Activated naive CD4-positive, alpha-beta T cell (primary cell): ENCODE data around the gene LRTM2.

ENCODE experiments used
- DNase-seq, 4 experiments: peaks; one replicate each; lab custom pipeline; 2025; lab: John Stamatoyannopoulos, UW

The LRTM2 gene

DNA sequence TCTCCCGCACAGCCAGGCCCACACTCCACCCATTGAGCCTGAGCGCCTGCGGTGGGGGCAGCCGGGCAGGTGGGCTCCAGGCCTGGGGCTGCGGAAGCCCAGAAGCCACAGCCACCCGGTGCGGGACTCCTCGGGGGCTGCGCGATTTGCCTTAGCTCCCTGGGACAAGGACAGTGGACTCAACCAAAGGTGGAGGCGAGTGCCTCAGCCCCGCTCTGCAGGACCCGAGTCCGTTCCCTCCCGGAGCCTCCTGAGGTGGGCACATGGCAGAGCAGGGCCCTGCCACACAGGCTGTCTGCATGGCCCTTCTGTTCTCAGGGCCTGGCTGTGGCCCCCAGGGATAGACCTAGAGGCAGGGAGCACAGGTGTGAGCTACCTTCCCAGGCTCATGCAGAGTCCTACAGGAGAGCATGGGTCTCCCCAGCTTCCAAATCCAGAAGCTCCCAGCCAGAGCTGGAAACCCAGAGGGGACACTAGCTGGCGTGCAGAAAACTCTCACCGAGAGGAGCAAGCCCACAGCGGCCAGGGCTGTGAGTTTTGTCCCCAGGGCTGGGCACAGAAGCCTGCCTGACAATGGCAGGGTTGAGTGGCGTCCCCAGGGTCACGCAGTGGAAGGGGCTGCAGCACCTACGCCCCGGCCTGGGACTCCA lies 22.2 kb upstream of the LRTM2 start:
- no peak for DNase-seq

DNA sequence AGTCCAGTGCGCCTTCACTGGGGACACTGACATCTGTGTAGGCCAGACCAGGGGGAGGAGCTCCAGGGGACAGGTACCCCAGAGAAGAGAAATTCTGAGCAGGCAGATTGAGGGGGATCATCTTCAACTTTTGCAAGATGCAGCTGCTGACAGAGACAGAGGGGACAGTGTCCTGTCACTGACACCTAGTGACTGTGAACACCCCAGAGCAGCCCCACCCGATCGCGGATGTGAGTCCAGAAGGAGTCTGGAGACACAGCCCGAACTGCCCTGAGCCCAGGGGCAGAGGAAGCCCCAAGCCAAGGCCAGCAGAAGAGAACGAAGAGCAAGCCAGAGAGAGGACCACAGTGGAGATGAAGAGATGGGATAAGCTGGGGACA lies 21.7 kb upstream of the LRTM2 start:
- DNase-seq: no peak

DNA sequence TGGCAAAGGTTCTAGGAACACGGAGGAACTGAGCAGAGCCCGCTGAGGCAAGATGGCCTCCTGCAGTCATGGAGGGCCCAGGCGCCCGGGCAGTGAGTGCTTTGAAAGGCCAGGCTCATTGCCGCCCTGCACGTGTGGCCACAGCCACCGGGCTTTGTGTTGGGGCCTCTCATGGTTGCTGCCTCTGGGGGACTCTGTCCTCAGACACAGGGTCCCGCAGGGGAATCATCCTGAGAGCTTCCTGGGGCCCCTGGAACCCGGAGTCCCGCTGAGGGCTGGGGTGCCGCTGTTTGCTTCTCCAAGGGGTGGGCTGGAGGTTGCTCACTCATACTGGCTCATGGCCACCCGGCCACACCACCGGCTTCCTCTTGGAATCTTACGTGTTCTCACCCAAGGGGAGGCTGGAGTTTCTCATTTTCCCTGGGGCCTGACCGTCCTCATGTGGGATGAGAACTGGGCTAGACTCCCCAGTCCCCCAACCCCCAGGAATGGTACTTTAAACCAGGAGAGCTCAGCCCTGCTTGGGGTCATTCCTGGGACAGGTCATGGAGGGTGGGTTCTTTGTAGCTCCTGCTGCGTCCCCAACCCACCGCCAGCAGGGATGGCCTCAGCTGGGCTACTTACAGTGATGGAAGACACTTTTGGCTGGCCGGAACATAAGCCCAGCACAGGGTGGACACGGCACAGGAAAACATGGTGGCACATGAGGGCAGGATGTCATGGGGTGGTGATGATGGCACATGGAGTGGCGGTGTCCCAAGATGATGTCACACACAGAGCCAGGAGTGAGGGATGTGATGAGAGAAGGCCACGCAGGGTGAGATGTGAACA lies 21.1 kb upstream of the LRTM2 start:
- DNase-seq: no peak

DNA sequence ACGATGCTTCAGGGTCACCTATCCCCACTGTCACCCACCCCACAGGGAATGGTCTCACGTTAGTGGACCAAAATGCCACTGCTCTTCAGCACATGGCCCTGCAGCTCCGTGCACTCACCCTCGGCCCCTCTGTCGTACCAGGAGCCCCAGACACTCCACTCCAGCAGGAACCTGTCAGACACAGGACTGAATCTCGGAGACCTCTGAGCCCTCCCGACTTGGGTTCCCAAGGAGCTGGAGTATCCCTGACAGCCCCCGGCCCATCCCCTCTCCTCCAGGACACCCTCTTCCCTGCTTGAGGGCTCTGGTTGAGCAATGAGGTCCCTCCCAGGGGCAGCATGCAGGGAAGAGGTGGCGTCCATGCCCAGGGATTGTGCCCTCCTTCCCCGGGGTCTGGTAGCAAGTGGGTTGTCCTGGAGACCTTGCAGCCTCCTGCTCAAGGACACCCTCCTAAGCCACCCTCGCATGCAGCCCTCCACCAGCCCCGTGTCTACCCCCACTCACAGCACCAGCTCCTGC lies 20.4 kb upstream of the LRTM2 start:
- no peak for DNase-seq

DNA sequence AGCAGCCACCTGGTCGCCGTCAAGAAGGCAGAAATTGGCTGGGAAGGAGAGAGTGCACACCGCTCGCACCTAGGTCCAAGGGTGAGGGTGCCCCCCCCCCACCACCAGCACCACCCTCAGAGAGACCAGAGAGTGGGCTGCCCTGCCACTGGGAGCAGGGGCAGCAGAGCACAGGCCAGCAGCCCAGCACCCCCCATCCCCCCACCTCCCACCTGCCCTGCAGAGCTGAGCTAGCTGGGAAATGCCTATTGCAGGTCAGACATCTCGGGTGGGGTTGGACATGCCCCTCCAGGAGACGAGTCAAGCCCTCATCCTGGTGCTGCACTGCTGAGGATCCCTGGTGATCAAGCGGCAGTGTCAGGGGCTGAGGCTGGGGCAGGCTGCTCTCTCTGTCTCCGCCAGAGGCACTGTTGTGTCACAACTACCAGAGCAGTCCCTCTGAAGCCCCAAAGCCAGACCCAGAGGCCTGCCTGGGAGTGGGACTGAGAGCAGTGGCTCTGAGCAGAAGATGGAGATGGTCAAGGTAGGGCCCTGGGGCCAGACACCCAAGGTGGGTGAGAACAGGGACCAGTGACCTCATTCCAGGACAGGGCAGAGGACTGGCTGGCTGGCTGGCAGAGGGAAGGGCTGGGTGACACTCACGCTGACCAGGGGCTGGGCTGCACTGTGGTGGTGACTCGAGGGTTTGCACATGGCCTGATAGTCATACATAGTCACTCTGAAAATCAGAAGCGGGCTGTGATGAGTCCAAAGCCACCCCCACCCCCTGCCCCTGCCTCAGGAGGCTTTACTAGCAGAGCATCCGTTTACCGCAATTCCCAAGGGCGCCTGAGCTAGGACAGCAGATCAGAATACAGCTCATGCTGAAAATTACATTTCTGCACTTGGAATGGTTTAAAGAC lies 19.7 kb upstream of the LRTM2 start:
- no peak for DNase-seq

DNA sequence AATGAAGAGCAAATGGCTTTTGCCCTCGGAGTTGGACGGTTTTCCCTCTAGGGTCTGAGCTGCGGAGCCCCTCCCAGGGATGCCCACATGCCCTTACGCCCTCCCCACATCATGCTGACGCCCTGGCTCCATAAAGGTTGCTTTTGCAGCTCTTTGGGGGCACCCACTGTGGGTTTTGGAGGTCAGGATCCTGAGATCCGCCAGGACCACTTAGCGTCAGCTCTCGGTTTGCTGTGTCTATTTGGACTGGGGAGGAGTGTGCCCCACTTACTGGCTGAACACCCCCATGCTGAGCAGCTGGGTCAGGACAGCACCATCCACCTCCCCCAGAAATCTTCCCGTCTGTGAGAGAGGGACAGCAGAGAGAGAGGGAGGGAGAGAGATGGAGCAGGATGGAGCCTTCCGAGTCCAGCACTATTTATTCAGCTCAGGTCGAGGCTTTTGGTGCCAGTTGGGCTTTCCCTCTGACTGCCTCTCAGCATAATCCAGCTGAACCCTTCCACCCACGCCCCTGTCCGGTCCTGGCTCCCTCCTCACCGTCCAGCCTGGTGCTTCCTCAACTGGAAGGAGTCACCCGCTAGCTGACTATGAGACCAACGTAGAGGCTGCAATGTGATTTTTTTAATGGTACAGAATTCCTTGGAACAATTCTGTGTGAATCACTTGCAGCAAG lies 18.9 kb upstream of the LRTM2 start:
- no peak for DNase-seq

DNA sequence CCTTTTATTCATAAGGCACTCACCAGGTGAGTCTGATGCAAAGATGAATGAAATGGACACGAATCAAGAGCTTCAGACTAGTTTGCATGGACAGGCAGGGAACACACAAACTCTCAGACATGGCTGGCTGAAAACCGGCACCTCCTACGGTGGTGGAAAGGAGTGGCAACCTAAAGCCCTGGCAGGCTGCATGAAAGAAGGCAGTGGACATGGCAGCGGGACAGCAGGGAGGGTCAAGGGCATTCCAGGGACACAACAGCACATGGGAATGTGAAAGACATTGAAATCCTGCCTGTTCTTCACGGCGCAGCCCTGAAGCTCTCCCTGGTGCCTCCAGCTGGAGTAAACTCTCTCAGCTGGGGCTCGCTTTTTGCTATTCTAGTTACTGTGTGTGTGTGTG lies 16.6 kb upstream of the LRTM2 start:
- DNase-seq: no peak

DNA sequence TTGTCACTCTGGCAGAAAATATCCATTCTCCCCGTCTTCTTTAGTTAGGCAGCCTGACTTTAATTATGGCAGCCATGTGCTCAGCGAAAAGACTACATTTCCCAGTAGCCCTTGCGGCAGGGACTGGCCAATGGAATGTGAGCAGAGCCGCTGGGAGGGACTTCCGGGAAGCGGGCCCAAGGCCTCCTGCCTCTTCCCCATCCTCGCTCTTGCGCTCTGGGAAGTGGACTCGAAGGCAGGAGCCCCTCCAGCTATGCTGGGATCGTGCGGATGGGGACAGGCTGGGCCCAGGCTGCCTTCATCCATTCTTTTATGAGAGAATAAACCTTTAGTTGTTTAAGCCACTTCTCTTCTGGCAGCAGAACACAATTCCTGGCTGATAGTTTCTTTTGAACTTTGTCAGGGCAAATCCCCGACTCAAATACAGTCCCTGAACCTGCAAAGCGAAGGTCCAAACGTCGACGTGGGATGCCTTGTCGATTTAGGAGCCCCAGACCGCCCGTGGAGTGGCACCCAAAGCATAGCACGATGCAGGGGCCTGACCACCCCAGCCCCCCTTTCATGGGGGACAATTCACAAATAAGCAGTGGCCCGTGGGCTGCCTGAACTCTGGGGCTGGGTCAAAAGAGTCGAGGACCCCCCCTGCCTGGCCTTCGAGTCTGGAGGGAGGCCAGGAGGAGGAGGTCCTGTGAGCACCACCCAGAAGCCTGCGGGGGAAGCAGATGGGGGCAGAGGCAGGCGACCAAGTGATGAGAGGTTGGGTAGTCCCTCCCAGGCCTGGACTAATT lies 15.6 kb upstream of the LRTM2 start:
- DNase-seq: peak; percentile 29 to 72 (median 56)

DNA sequence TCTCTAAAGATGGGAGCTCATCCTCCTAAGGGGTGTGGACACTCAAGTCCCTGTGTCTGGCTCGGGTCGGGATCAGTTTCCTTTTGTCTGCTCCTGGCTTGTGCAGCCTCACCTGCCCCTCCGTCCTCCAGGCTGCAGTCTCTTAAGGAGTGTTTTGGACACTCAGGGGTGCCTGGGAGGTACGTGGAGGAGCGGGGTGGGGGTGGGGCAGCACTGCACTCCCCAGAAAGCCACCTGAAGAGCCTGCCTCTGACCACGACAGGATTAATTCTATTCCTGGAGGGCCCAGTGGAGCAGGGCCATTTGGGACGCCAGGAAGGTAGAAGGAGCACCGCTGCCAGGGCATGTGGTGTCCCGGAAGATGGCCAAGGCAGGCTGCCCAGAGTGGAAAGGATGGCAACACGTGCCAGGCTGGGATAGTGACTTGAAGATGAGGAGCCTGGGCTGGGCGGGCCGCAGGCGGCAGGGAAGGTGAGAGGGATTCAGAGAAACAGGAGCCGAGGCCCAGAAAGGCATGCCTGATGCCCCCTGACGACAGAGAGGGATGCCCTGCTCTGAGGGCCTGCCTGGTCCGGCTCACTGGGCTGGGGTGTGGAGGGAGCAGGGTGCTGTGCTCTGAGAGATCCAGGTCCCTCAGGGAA lies 14.8 kb upstream of the LRTM2 start:
- DNase-seq: no peak

DNA sequence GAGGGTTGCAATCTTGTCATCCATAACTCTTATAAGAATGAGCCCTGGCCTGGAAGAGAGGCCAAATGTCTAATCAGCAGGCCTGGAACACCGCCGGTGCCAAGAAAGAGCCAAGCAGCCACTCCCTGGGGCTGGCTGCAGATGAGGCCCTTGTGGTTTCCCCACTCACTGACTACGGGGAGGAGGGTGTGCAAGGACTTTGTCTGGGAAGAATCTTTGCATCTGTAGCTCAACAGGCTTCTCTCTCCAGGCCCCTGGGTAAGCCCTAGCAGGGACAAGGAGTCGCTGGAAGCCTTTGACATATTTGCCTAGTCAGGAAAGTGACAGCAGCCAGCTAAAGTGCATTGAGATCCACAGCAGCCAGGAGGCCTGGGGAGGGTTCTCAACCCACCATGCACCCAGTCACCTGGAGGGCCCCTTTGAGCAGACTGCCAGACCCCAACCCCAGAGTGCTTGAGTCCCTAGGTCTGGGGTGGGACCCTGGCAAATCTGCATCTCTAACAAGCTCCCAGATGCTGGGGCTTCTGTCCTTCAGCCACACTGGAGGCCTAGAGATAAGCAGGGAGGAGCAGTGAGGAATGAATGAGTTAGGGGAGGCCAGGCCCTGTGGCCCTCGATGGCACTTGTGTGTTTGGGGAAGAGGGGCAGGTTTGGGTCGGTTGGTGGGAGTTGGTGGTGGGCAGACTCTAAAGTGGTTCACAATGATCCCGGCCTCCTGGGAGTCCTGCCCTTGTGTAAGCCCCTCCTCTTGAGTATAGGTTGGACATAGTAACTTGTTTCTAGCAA lies 13.9 kb upstream of the LRTM2 start:
- DNase-seq: no peak

DNA sequence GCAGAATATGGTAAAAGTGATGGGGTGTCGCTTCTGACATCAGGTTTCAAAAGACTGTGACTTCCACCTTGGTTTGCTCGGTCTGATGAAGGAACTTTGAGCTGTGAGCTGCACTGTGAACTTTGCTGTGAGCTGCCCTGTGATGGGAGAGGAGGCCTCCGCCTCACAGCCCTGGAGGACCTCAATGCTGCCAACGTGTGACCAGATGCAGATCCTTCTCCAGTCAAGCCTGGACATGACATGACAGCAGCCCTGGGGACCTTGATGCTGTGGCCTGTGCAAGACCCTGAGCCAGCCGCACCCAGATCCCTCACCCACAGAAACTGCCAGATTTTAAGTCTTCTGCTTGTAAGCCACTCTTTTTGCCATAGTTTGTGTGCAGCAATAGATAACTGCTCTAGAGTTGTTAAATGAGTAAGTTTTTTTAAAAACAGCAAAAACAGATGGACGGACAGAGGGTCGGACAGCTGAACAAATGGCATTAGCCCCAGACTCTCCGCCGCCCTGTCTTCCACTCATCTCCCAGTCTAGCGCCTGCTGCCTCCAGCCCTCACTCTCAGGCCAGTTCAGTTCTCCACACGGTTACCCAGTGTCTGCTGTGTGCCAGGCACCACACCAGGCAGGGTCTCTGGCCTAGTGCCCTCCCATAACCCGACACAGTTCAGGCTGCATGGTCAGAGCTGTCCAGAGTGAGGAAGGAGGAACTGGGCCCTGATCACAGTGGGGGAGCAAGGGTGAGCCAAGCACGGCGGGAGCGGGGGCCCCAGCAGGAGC lies 13.1 kb upstream of the LRTM2 start:
- DNase-seq: no peak

DNA sequence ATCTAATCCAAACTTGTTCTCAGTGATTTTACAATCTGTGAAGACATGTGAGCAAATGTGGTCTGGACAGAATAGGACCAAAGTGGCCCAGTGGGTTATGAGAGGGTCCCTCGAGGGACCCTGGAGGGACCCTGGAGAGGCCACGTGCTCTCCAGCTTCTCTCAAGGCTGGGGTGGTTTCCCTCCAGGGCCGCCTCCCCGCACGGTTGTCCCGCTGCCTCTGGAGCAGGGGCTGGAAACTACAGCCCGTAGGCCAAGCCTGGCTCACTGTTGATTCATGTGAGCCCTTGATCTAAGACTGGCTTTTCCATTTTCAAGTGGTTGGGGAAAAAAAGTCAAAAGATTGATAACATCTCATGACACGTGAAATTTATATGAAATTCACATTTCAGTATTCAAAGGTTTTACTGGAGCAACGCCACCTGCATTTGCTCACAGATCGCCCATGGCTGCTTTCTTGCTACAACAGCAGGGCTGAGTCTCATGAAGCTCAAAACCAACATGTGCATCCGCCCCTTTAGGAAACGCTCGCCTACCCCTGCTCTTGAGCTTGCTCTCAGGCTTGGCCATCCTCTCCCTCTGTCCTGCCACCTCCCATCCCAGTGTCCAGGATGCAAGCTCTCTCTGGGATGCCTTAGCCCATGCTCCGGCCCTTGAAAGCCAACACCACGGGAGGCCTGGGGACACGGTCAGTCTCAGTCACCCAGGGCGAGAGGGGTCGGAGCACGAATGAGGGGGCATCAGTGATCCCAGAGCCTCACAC lies 12.1 kb upstream of the LRTM2 start:
- no peak for DNase-seq

DNA sequence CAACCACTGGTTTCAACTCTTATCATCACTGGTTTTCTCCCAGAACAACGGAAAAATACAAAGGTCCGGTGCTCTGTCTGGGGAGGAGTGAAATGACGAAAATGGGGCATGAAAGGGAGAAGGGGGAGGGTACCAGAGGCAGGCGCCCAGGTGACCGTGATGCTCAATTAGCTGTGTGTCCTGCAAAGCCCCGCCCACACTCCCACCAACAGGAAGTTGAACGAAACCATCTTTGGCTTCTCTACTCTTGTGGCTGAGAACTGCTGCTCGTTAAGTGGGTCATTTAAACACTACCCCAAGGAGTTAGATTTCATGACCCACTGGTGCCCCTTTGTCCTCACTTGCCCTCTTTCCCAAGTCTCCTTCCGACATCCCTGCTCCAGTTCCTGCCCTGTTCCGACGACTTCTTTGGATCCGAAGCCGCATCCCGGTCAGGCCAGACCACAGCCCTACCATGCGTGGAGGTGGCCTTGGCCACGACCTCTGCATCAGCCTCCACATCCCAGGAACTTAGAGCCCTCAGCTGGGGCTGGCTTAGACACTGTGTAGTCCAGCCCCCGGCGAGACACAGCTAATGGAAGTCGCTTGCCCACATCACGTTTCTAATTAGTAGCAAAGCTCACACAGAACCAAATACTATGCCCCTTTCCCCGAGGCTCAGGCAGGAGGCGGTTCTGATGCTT lies 11.4 kb upstream of the LRTM2 start:
- no peak for DNase-seq

DNA sequence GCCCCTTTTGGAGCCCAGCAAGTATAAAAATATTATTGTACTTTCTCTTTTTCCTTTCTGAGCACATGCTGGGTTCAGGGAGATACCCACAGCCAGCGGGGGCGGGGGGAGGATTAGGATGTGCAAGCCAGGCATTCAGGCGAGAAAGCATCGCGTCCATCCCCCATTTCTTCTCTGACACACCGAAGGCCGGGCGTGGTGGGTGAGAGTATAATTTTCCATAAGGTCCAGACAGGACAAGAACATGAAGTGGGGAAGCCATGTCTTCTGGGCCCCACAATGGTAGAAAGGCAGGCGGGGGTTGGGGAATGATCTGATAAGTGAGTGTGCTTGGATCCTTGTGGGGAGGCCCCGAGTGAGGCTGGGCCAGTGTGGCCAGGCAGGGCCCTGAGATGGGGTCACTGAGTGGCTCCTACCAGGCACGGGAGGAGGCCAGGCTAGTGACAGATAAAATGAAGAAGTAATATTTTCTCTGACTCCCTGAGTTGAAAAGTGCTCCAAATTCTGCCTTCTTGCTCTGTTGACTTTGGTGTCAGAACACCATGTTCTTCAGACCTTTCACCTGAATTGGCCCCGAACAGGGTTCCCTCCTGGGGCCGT lies 10.7 kb upstream of the LRTM2 start:
- no peak for DNase-seq

DNA sequence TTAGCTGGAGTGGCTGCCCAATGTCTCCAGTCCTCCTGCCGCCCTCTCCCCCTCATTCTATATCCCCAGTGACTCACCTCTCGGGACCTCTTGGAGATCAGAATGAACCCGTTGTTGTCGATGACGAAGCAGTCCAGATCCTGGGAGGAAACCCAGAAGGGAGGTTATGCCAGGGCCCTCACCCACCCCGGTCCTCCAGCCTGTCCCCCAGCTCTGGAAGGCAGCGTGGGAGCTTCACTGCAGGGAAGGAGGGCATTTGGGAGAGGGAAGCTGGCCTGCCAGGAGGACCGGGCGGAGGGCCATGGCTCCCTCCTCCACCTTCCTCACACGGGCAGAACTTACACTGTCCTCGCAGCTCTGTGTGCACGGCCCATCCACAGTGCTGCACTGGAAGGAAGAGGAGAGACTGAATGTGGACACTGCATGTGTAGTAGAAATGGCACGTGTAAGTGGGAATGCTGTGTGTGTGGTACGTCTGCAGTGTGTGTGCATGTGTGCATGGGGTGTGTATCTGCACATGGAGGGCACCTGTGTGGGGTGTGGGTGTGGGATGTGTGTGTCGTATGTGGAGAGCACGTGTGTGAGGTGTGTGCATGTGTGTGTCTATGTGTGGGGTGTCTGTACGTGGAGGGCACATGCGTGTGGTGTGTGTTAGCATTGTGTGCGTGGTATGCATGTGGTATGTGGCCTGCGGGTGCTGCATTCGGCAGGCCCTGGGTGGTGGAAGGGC lies 10.0 kb upstream of the LRTM2 start:
- no peak for DNase-seq

DNA sequence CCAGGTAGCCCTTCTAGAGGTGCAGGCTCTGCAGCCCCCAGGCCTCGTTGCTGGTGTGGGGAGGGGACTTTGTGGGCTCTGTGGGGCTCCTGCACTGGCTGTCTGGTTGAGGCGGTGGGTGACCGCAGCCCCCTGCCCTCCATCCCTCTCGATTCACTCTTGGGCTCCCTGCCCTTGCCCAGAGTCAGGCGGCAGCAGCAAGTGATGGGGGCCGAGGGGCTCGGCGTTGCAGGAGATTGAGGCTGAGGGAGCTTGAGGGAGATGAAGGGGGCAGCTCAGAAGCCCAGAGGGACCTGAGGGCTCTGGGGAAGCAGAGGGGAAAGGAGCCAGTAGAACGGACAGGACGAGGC lies 9.5 kb upstream of the LRTM2 start:
- DNase-seq: no peak
